ENCODE data around the gene LRRIQ1.

The LRRIQ1 gene

GRCh38 chr12:85275374-85275773 is 239.2 kb downstream of the LRRIQ1 start:
- H3K4me3 ChIP-seq (ENCODE audit: control insufficient read depth, low read depth, low read length): no peak overlapping the region
- TF ChIP-seq CTCF (conservative IDR thresholded peaks at IDR 0.05; ENCODE audit: control insufficient read depth, insufficient read depth, low read depth, low read length): no peak
- DNase-seq (ENCODE audit: low read depth): no peak

- no peak overlapping the region for H3K4me3 ChIP-seq (ENCODE audit: control insufficient read depth, low read depth, low read length)
- no peak for TF ChIP-seq CTCF (conservative IDR thresholded peaks at IDR 0.05; ENCODE audit: control insufficient read depth, insufficient read depth, low read depth, low read length)
- no peak for DNase-seq (ENCODE audit: low read depth)
Observed at GRCh38 chr12:85277191-85277590, 241.0 kb downstream of the LRRIQ1 start.

GRCh38 chr12:85277900-85278597 is 241.9 kb downstream of the LRRIQ1 start:
- no peak overlapping the region for H3K4me3 ChIP-seq (ENCODE audit: control insufficient read depth, low read depth, low read length)
- DNase-seq (ENCODE audit: low read depth): no peak
- TF ChIP-seq CTCF (conservative IDR thresholded peaks at IDR 0.05; ENCODE audit: control insufficient read depth, insufficient read depth, low read depth, low read length): no peak

- no peak for TF ChIP-seq CTCF (conservative IDR thresholded peaks at IDR 0.05; ENCODE audit: control insufficient read depth, insufficient read depth, low read depth, low read length)
- no peak overlapping the region for H3K4me3 ChIP-seq (ENCODE audit: control insufficient read depth, low read depth, low read length)
Observed at GRCh38 chr12:85278598-85279448, 242.7 kb downstream of the LRRIQ1 start.

GRCh38 chr12:85279449-85280164 is 243.5 kb downstream of the LRRIQ1 start:
- H3K4me3 ChIP-seq (ENCODE audit: control insufficient read depth, low read depth, low read length): peak overlapping the region; percentile 40
- no peak for TF ChIP-seq CTCF (conservative IDR thresholded peaks at IDR 0.05; ENCODE audit: control insufficient read depth, insufficient read depth, low read depth, low read length)
- DNase-seq (ENCODE audit: low read depth): no peak

More at GRCh38 chr12:85278598-85279448, 242.7 kb downstream of the LRRIQ1 start:
- no peak for DNase-seq (ENCODE audit: low read depth)

- peak; percentile 14 for DNase-seq (ENCODE audit: low read depth)
- H3K4me3 ChIP-seq (ENCODE audit: control insufficient read depth, low read depth, low read length): peak within 1 kb of the TSS; percentile 40
- TF ChIP-seq CTCF (conservative IDR thresholded peaks at IDR 0.05; ENCODE audit: control insufficient read depth, insufficient read depth, low read depth, low read length): no peak
Observed at GRCh38 chr12:85280165-85280983, 244.2 kb downstream of the LRRIQ1 start, which contains the start of gene ALX1. Gene ALX1, plus strand, starts transcription at chr12:85280220. Its CDS starts 42 bp downstream, at chr12:85280262.

All from fibroblast of mammary gland (primary cell).